ENCODE measurements around the gene CD59.

- TF ChIP-seq CTCF (IDR thresholded peaks at IDR 0.05) = no peak
- no peak for TF ChIP-seq POLR2A (IDR thresholded peaks at IDR 0.05)
- no peak for TF ChIP-seq POLR2AphosphoS5 (IDR thresholded peaks at IDR 0.05)
These were observed 11.8 kb upstream of the CD59 start for GRCh38 chr11:33747979-33748378.

Measured in suprapubic skin (tissue), 4 donors.